Glutamatergic neuron (in vitro differentiated cells): ENCODE data around the gene CDKN3. TPM values are rescaled to one million over a fixed set of nuclear protein-coding genes. Genes with fewer than 3 reads are reported as not detected.

Source experiments
- DNase-seq: peaks from one replicate; pipeline ENCODE4 v3.0.0; 2022
- H3K27ac Mint-ChIP-seq: one replicate; pipeline ENCODE4 v1.8.0; 2020; ENCODE audit warnings: mild to moderate bottlenecking, mixed read lengths, inconsistent platforms; ENCODE audit not compliant: unreplicated experiment
- H3K27me3 Mint-ChIP-seq: one replicate; pipeline ENCODE4 v1.8.0; 2020; ENCODE audit warnings: mild to moderate bottlenecking, moderate library complexity, mixed read lengths, inconsistent platforms; ENCODE audit not compliant: unreplicated experiment
- H3K36me3 Mint-ChIP-seq: one replicate; pipeline ENCODE4 v1.8.0; 2020; ENCODE audit warnings: mild to moderate bottlenecking, mixed read lengths, inconsistent platforms; ENCODE audit not compliant: unreplicated experiment
- H3K4me1 Mint-ChIP-seq: one replicate; pipeline ENCODE4 v1.8.0; 2020; ENCODE audit warnings: mild to moderate bottlenecking, low read depth, mixed read lengths, inconsistent platforms; ENCODE audit not compliant: unreplicated experiment
- H3K4me3 Mint-ChIP-seq: one replicate; pipeline ENCODE4 v1.8.0; 2020; ENCODE audit warnings: mild to moderate bottlenecking, mixed read lengths, inconsistent platforms; ENCODE audit not compliant: unreplicated experiment
- H3K9me3 Mint-ChIP-seq: one replicate; pipeline ENCODE4 v1.8.0; 2020; ENCODE audit warnings: mild to moderate bottlenecking, moderate library complexity, mixed read lengths, inconsistent platforms; ENCODE audit not compliant: unreplicated experiment
- total RNA-seq: library from RNA; stranded (reverse); fragmentation: NEBNext Ultra II Directional; extraction: Animal tissue kit (Norgen Biotek cat#: 25700); gene quantifications from one replicate; pipeline ENCODE4 v1.2.1, GENCODE V29; 2021; ENCODE audit not compliant: unreplicated experiment
- TF ChIP-seq, protein P1 (sequence below): fragments of 200-600 bp; sonication (generic); IDR thresholded peaks from one replicate; pipeline ENCODE4 v1.5.0; 2021; ENCODE audit not compliant: partially characterized antibody, unreplicated experiment

The CDKN3 gene
- total RNA-seq, 1 donor from 2014 or later, result 4.4 TPM

DNA sequence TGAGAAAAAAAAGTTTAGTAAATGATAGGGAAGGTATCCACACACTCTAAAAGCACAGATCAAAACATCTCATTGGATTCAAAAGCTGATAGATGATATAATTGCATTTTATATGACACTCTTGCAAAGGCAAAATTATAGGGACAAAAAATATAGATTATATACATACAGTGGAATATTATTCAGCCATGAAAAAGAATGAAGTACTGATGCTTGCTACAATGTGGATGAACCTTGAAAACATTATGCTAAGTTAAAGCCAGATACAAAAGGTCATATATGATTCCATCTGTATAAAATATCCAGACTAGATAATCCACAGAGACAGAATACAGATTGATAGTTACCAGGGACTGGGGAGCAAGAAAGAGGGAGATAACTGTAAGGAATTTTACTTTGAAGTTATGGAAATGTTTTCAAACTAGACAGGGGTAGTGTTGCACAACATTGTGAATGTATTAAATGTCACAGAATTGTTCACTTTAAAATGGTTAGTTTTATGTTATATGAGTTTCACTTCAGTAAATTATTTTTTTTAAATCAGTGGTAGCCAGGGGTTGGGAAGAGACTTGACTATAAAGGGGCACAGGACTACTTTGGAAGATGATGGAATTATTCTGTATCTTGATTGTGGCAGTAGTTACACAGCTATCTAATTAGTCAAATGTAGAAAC lies 41.7 kb upstream of the CDKN3 start:
- TF ChIP-seq, protein P1, sequence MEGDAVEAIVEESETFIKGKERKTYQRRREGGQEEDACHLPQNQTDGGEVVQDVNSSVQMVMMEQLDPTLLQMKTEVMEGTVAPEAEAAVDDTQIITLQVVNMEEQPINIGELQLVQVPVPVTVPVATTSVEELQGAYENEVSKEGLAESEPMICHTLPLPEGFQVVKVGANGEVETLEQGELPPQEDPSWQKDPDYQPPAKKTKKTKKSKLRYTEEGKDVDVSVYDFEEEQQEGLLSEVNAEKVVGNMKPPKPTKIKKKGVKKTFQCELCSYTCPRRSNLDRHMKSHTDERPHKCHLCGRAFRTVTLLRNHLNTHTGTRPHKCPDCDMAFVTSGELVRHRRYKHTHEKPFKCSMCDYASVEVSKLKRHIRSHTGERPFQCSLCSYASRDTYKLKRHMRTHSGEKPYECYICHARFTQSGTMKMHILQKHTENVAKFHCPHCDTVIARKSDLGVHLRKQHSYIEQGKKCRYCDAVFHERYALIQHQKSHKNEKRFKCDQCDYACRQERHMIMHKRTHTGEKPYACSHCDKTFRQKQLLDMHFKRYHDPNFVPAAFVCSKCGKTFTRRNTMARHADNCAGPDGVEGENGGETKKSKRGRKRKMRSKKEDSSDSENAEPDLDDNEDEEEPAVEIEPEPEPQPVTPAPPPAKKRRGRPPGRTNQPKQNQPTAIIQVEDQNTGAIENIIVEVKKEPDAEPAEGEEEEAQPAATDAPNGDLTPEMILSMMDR, result no peak
- DNase-seq, result no peak
- H3K27ac Mint-ChIP-seq, result no peak overlapping the region
- H3K4me3 Mint-ChIP-seq, result no peak overlapping the region
- no peaks in the 10 kb centered on the region for H3K4me1 Mint-ChIP-seq
- H3K27me3 Mint-ChIP-seq, result peaks cover 2% of the 10 kb centered on the region
- H3K9me3 Mint-ChIP-seq, result no peaks in the 10 kb centered on the region
- peaks cover 6% of the 10 kb centered on the region for H3K36me3 Mint-ChIP-seq

DNA sequence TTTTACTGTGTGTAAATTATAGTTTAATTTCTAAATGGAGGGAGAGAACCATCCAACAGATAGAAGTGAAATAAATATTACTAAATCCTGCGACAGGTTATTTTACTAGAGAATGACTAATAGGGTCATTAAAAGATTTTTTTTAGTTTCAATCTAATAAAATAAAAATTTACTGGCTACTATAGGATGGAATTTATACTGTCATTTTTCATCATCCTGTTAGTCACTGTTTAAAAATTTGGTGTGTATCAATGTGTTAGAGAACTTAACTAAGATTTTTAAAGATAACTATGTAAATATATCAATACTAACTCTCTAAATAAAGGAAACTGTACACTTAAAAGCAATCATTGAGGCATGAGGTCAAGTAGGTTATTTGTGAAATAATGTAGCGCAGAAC lies 41.1 kb upstream of the CDKN3 start:
- no peak for DNase-seq
- no peaks in the 10 kb centered on the region for H3K4me1 Mint-ChIP-seq
- H3K9me3 Mint-ChIP-seq, result no peaks in the 10 kb centered on the region
- TF ChIP-seq, protein P1, result no peak
- peaks cover 2% of the 10 kb centered on the region for H3K27me3 Mint-ChIP-seq
- peaks cover 6% of the 10 kb centered on the region for H3K36me3 Mint-ChIP-seq
- no peak overlapping the region for H3K27ac Mint-ChIP-seq
- no peak overlapping the region for H3K4me3 Mint-ChIP-seq

DNA sequence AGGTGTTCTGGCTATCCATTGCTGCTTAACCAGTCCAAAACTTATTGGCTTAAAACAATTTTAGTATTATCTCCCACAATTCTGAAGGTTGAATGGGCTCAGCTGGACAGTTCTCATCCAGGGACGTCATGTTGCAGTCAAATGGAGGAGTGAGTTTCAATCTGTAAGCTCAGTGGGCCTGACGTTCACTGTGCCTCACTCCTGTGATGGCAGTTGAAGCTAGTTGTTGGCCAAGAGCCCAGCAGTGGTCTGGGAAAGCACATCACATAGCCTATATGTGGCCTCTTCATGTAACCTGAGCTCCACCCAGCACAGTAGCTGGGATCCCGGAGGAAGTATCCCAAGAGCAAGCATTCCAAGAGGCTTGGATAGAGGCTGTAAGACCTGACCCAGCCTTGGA lies 40.6 kb upstream of the CDKN3 start:
- Mint-ChIP-seq H3K9me3 (no peaks in the 10 kb centered on the region), H3K36me3 (peaks cover 6% of the 10 kb centered on the region), H3K27me3 (peaks cover 2% of the 10 kb centered on the region), H3K27ac (no peak overlapping the region), H3K4me3 (no peak overlapping the region), H3K4me1 (no peaks in the 10 kb centered on the region)
- TF ChIP-seq, protein P1, result no peak
- DNase-seq, result no peak

GRCh38 chr14:54360667-54361066 lies 36.1 kb upstream of the CDKN3 start:
- Mint-ChIP-seq H3K36me3 (no peaks in the 10 kb centered on the region), H3K27me3 (no peaks in the 10 kb centered on the region), H3K9me3 (no peaks in the 10 kb centered on the region), H3K4me3 (no peak overlapping the region), H3K4me1 (no peaks in the 10 kb centered on the region), H3K27ac (no peak overlapping the region)
- no peak for DNase-seq
- TF ChIP-seq, protein P1, result no peak

DNA sequence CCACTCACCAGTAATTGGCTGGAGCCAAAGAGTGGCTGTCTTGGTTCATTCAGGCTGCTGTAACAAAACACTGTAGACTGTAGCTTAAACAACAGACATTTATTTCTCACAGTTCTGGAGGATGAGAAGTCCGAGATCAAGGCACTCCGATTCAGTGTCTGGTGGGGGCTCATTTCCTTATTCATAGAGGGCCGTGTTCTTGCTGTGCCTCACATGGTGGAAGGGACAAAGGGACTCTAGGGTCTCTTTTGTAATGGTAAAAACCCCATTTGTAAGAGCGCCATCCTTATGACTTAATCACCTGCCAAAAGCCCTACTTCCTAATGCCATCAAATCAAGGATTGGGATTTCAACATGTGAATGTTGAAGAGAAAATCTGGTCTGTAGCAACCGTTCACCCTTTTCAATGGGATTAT lies 34.7 kb upstream of the CDKN3 start:
- Mint-ChIP-seq H3K27me3 (no peaks in the 10 kb centered on the region), H3K36me3 (no peaks in the 10 kb centered on the region), H3K27ac (no peak overlapping the region), H3K9me3 (no peaks in the 10 kb centered on the region), H3K4me3 (no peak overlapping the region), H3K4me1 (no peaks in the 10 kb centered on the region)
- TF ChIP-seq, protein P1, result no peak
- DNase-seq, result no peak
